ENCODE measurements around the gene ST3GAL2. TPM values are rescaled to one million over a fixed set of nuclear protein-coding genes. Genes with fewer than 3 reads are reported as not detected.

The ST3GAL2 gene
- total RNA-seq (2022; extraction: Qiagen RNA extraction), result 18.2 to 24.9 TPM (median 22.9 TPM) in 5 replicates

DNA sequence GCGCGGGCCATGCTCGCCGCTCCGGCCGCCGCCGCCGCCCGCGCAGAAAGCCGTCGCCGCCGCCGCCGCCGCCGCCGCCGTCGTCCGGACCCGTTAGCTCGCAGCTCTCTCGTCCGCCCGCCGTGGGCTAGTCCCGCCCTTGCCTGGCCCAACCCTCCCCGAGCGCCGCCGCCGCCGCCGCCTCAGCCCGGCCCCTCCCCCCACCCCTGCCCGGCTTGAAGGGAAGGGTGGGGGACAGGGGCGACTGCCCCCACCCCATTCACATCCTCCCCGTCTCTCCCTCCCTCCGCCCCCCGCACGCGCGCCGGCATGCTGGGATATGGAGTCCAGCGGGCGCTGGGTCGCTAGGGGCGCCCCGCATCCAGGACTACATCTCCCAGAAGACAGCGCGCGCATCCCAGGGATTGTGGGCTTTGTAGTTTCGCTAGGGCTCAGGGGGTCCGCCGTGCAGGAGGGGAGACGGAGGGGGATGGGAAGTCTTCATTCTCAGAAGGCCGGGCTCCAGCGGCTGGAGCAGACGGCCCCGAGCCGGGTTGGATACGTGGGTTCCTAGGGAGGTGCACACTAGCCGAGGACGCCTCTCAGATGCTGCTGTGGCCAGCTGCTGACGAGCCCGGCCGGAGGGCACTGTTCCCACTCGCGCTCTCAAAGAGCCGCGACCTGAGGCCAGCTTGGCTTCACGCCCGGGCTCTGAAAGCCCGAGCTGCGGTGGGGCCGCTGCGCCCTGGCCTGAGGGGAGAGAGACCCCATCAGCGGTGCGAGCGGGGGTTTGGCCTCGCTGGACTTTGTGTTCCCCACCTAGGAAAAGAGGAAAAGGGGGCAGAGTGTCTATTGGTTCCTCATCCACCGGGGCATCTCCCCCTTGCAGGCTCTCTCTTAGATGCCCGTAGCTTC is at the start of gene ST3GAL2:
TSS of gene ST3GAL2 (minus strand) at position 132 of the 894 bp plus-strand sequence. CDS start 40,570 bp downstream, outside the sequence.

GRCh38 chr16:70454222-70455034 is 15.5 kb upstream of the ST3GAL2 start, which contains the start of gene FCSK:
TSS of gene FCSK (plus strand) at chr16:70454595. CDS start at chr16:70463191, 8,596 bp downstream.

Other genes starting within 250 kb of the ST3GAL2 start
- 13.7 to 17.5 TPM (median 16.5 TPM) in 5 replicates for gene EXOSC6, start 187.2 kb downstream of the ST3GAL2 start, total RNA-seq (2022; extraction: Qiagen RNA extraction)
- 82.5 to 94.4 TPM (median 84.2 TPM) in 5 replicates for gene AARS1, start 149.6 kb downstream of the ST3GAL2 start, total RNA-seq (2022; extraction: Qiagen RNA extraction)
- 31.5 to 34.2 TPM (median 33.1 TPM) in 5 replicates for gene DDX19B, start 139.9 kb downstream of the ST3GAL2 start, total RNA-seq (2022; extraction: Qiagen RNA extraction)
- 38.2 to 38.9 TPM (median 38.6 TPM) in 5 replicates for gene DDX19A, start 92.2 kb downstream of the ST3GAL2 start, total RNA-seq (2022; extraction: Qiagen RNA extraction)
- 4.4 to 6.3 TPM (median 5.3 TPM) in 5 replicates for gene FCSK, start 15.5 kb upstream of the ST3GAL2 start, total RNA-seq (2022; extraction: Qiagen RNA extraction)
- 26.0 to 32.3 TPM (median 29.8 TPM) in 5 replicates for gene COG4, start 84.5 kb upstream of the ST3GAL2 start, total RNA-seq (2022; extraction: Qiagen RNA extraction)
- 141 to 196 TPM (median 187 TPM) in 5 replicates for gene SF3B3, start 84.7 kb upstream of the ST3GAL2 start, total RNA-seq (2022; extraction: Qiagen RNA extraction)
- gene IL34, start 207.5 kb upstream of the ST3GAL2 start, total RNA-seq (2022; extraction: Qiagen RNA extraction), result 0.36 to 0.56 TPM (median 0.51 TPM) in 5 replicates
- 58.6 to 98.3 TPM (median 87.1 TPM) in 5 replicates for gene MTSS2, start 247.0 kb upstream of the ST3GAL2 start, total RNA-seq (2022; extraction: Qiagen RNA extraction)

Measured in A549 treated with Mapracorat at 1 μM for 4 hours (cell line).